Measurements from ENCODE around the gene CTU1.

GRCh38 chr19:51135004-51135403 lies 26.8 kb upstream of the CTU1 start:
- no peak for TF ChIP-seq HOXC10 (CRISPR knock-in tag; IDR thresholded peaks at IDR 0.05)
- TF ChIP-seq ZNF529 (tag by site-specific recombination; IDR thresholded peaks at IDR 0.05; ENCODE audit: insufficient replicate concordance) = no peak
- no peak for TF ChIP-seq CTCF (tag by site-specific recombination; IDR thresholded peaks at IDR 0.05)
- no peak for TF ChIP-seq ZNF658 (tag by site-specific recombination; IDR thresholded peaks at IDR 0.05)
- no peak for TF ChIP-seq ZNF175 (tag by site-specific recombination; IDR thresholded peaks at IDR 0.05)
- no peak for TF ChIP-seq ZNF560 (tag by site-specific recombination; IDR thresholded peaks at IDR 0.05; ENCODE audit: borderline replicate concordance)
- TF ChIP-seq SCRT2 (tag by site-specific recombination; IDR thresholded peaks at IDR 0.05) = no peak
- no peak for TF ChIP-seq ATF2 (tag by site-specific recombination; IDR thresholded peaks at IDR 0.05; ENCODE audit: low read depth)
- no peak for TF ChIP-seq ZNF138 (tag by site-specific recombination; IDR thresholded peaks at IDR 0.05; ENCODE audit: borderline replicate concordance)
- no peak for TF ChIP-seq ZNF76 (tag by site-specific recombination; IDR thresholded peaks at IDR 0.05; ENCODE audit: borderline replicate concordance, low read depth)
- TF ChIP-seq ZNF792 (tag by site-specific recombination; IDR thresholded peaks at IDR 0.05) = no peak
- no peak for TF ChIP-seq ZNF121 (tag by site-specific recombination; IDR thresholded peaks at IDR 0.05)
- TF ChIP-seq PRDM6 (tag by site-specific recombination; IDR thresholded peaks at IDR 0.05) = no peak
